Small intestine (tissue), 7 donors: Measurements from ENCODE around the gene NOLC1. TPM values are rescaled to one million over a fixed set of nuclear protein-coding genes. Genes with fewer than 3 reads are reported as not detected.

Source experiments
- DNase-seq, 2 donors: peaks; one replicate each; pipeline versions ENCODE4 v3.0.0 to v3.0.0-alpha.2; 2013
- FAIRE-seq: peaks from 2 replicates; lab custom pipeline; 2012; peaks lifted over from hg19 to GRCh38; lab: Jason Lieb, UNC
- H3K27ac ChIP-seq, 3 donors: one replicate each; pipeline ENCODE4 v1.5.1; 2013; ENCODE audit warnings: low read length in 2 of 3, mild to moderate bottlenecking in 2 of 3, control low read depth in 1 of 3, inconsistent platforms in 1 of 3, low read depth in 1 of 3, moderate library complexity in 1 of 3
- H3K27me3 ChIP-seq, 3 donors: one replicate each; pipeline ENCODE4 v1.6.1; 2013; ENCODE audit warnings: low read length in 3 of 3, inconsistent platforms in 1 of 3; ENCODE audit not compliant: control insufficient read depth in 3 of 3, insufficient read depth in 3 of 3
- H3K36me3 ChIP-seq, 3 donors: one replicate each; pipeline ENCODE4 v1.6.1; 2013; ENCODE audit warnings: low read length in 3 of 3, inconsistent platforms in 1 of 3, low read depth in 1 of 3, mild to moderate bottlenecking in 1 of 3, moderate library complexity in 1 of 3; ENCODE audit not compliant: control insufficient read depth in 3 of 3, insufficient read depth in 2 of 3
- H3K4me1 ChIP-seq, 3 donors: one replicate each; pipeline ENCODE4 v1.6.1; 2013; ENCODE audit warnings: low read length in 2 of 3, inconsistent platforms in 1 of 3, low read depth in 1 of 3, mild to moderate bottlenecking in 1 of 3, moderate library complexity in 1 of 3; ENCODE audit not compliant: control insufficient read depth in 3 of 3, insufficient read depth in 2 of 3
- H3K4me3 ChIP-seq, 3 donors: one replicate each; pipeline ENCODE4 v1.5.1; 2013; ENCODE audit warnings: low read length in 3 of 3, control low read depth in 1 of 3, inconsistent platforms in 1 of 3, low read depth in 1 of 3, mild to moderate bottlenecking in 1 of 3, moderate library complexity in 1 of 3
- H3K9me3 ChIP-seq, 2 donors: one replicate each; pipeline ENCODE4 v1.6.1; 2013; ENCODE audit warnings: low read depth in 1 of 2, low read length in 1 of 2; ENCODE audit not compliant: control insufficient read depth in 2 of 2, insufficient read depth in 1 of 2
- WGBS, 3 donors: extraction: QIAGEN DNeasy Blood & Tissue Kit; methylation state at CpG; one replicate each; pipeline ENCODE4 v1.1.7; 2013; 5-methylcytosine and 5-hydroxymethylcytosine counted together
- polyA plus RNA-seq, 4 donors: library from polyadenylated mRNA; stranded (reverse) in 3 of 4; unstranded in 1 of 4; fragments of 200-250 nt in 3 of 4; fragments of 120-200 nt in 1 of 4; gene quantifications; one replicate each; pipeline versions ENCODE4 v1.2.1 to v1.2.3, GENCODE V29; 2013
- donor health status: healthy with polysubstance abuse.
- donor health status: control.
- donor health status: control.
- donor health status: Bipolar disorder and iron deficiency.
- donor health status: healthy.

Gene NOLC1
- polyA plus RNA-seq, 4 donors: 12.7 to 60.4 (median 34.3) TPM

- FAIRE-seq (no peak), DNase-seq (no peak)
- Histone ChIP-seq H3K27me3 (no peaks in the 10 kb centered on the region), H3K9me3 (no peaks in the 10 kb centered on the region), H3K36me3 (peaks cover 26 to 66% (median 39%) of the 10 kb centered on the region in 3 donors), H3K27ac (no peak overlapping the region), H3K4me1 (peaks cover 0 to 7% (median 2%) of the 10 kb centered on the region in 3 donors), H3K4me3 (no peak overlapping the region)
- 88 to 91% (median 90%) methylated on average over 3 of the region's 3 CpGs for WGBS, 3 donors
These were observed 5.0 kb downstream of the NOLC1 start for GRCh38 chr10:102157224-102157623.

- WGBS, 3 donors: 90 to 95% (median 92%) methylated on average over 5 of the region's 5 CpGs
- peaks cover 31 to 69% (median 41%) of the 10 kb centered on the region in 3 donors for H3K36me3 ChIP-seq
These were observed 6.9 kb downstream of the NOLC1 start for GRCh38 chr10:102159051-102159597.

GRCh38 chr10:102159831-102160230, 7.6 kb downstream of the NOLC1 start:
- Histone ChIP-seq H3K9me3 (no peaks in the 10 kb centered on the region), H3K36me3 (peaks cover 31 to 63% (median 41%) of the 10 kb centered on the region in 3 donors), H3K4me3 (no peak overlapping the region), H3K27me3 (no peaks in the 10 kb centered on the region), H3K27ac (no peak overlapping the region), H3K4me1 (no peaks in the 10 kb centered on the region)
- FAIRE-seq (no peak), DNase-seq (no peak)
- WGBS, 3 donors: 92 to 96% (median 95%) methylated on average over 4 of the region's 4 CpGs

More at GRCh38 chr10:102159051-102159597, 6.9 kb downstream of the NOLC1 start:
- no peaks in the 10 kb centered on the region for H3K4me1 ChIP-seq
- H3K27ac ChIP-seq: no peak overlapping the region
- H3K9me3 ChIP-seq: no peaks in the 10 kb centered on the region
- no peaks in the 10 kb centered on the region for H3K27me3 ChIP-seq
- DNase-seq (no peak), FAIRE-seq (no peak)
- H3K4me3 ChIP-seq: no peak overlapping the region

GRCh38 chr10:102163342-102163989, 11.3 kb downstream of the NOLC1 start:
- WGBS, 3 donors: 72 to 79% (median 77%) methylated on average over 4 of the region's 4 CpGs
- H3K27me3 ChIP-seq: no peaks in the 10 kb centered on the region
- no peak for FAIRE-seq

GRCh38 chr10:102167861-102168260, 15.7 kb downstream of the NOLC1 start:
- H3K27ac ChIP-seq: no peak overlapping the region
- peaks cover 0 to 4% (median 3%) of the 10 kb centered on the region in 3 donors for H3K36me3 ChIP-seq
- H3K9me3 ChIP-seq: no peaks in the 10 kb centered on the region
- FAIRE-seq (no peak), DNase-seq (no peak)
- peaks cover 0 to 3% (median 0%) of the 10 kb centered on the region in 3 donors for H3K27me3 ChIP-seq
- no peak overlapping the region for H3K4me3 ChIP-seq
- H3K4me1 ChIP-seq: no peaks in the 10 kb centered on the region
- 29 to 68% (median 29%) methylated on average over 1 of the region's 1 CpG for WGBS, 3 donors

More at GRCh38 chr10:102163342-102163989, 11.3 kb downstream of the NOLC1 start:
- Histone ChIP-seq H3K27ac (no peak overlapping the region), H3K9me3 (no peaks in the 10 kb centered on the region), H3K4me3 (no peak overlapping the region), H3K36me3 (peaks cover 28 to 39% (median 28%) of the 10 kb centered on the region in 3 donors), H3K4me1 (no peaks in the 10 kb centered on the region)
- no peak for DNase-seq

- no peaks in the 10 kb centered on the region for H3K9me3 ChIP-seq
- H3K4me1 ChIP-seq: no peaks in the 10 kb centered on the region
- peaks cover 0 to 3% (median 0%) of the 10 kb centered on the region in 3 donors for H3K27me3 ChIP-seq
- no peak overlapping the region for H3K27ac ChIP-seq
- no peak overlapping the region for H3K4me3 ChIP-seq
- no peak for DNase-seq
- no peaks in the 10 kb centered on the region for H3K36me3 ChIP-seq
- FAIRE-seq: no peak
- WGBS, 3 donors: 50 to 78% (median 56%) methylated on average over 3 of the region's 3 CpGs
These were observed 18.4 kb downstream of the NOLC1 start for GRCh38 chr10:102170602-102171001.

GRCh38 chr10:102172288-102172687, 20.1 kb downstream of the NOLC1 start:
- DNase-seq: no peak
- Histone ChIP-seq H3K4me1 (no peaks in the 10 kb centered on the region), H3K4me3 (no peak overlapping the region), H3K27ac (no peak overlapping the region), H3K27me3 (peaks cover 0 to 6% (median 0%) of the 10 kb centered on the region in 3 donors), H3K36me3 (no peaks in the 10 kb centered on the region), H3K9me3 (no peaks in the 10 kb centered on the region)
- FAIRE-seq: no peak
- 86 to 88% (median 87%) methylated on average over 8 of the region's 8 CpGs for WGBS, 3 donors

- 51 to 59% (median 58%) methylated on average over 4 of the region's 4 CpGs for WGBS, 3 donors
- no peak for FAIRE-seq
- Histone ChIP-seq H3K36me3 (no peaks in the 10 kb centered on the region), H3K4me1 (no peaks in the 10 kb centered on the region), H3K27ac (no peak overlapping the region), H3K9me3 (no peaks in the 10 kb centered on the region), H3K27me3 (peaks cover 0 to 6% (median 0%) of the 10 kb centered on the region in 3 donors), H3K4me3 (no peak overlapping the region)
- no peak for DNase-seq
These were observed 23.2 kb downstream of the NOLC1 start for GRCh38 chr10:102175415-102175814.
